ENCODE data around the gene SLC15A3.

- TF ChIP-seq CTCF (IDR thresholded peaks at IDR 0.05; ENCODE audit: low read depth, low read length, poor library complexity, severe bottlenecking): no peak
- TF ChIP-seq EZH2phosphoT487 (IDR thresholded peaks at IDR 0.05; ENCODE audit: borderline replicate concordance, low read length): no peak
Observed at GRCh38 chr11:60985501-60985900, 33.5 kb upstream of the SLC15A3 start.

Data from DOHH2 (cell line).